Measurements from ENCODE around the gene ARID2. TPM values are rescaled to one million over a fixed set of nuclear protein-coding genes. Genes with fewer than 3 reads are reported as not detected.

ARID2 gene
- total RNA-seq, 1 donor from 2014 or later = 21.1 TPM

GRCh38 chr12:45697371-45697770 is 32.1 kb upstream of the ARID2 start:
- no peak for TF ChIP-seq CTCF (IDR thresholded peaks at IDR 0.05; ENCODE audit: insufficient read depth, low read length, poor library complexity, severe bottlenecking)
- no peak overlapping the region for H3K4me3 ChIP-seq (ENCODE audit: low read depth, low read length)
- no peaks in the 10 kb centered on the region for H3K27me3 ChIP-seq (ENCODE audit: control insufficient read depth, insufficient read depth, low read length)
- no peak for DNase-seq (ENCODE audit: low read depth)
- no peaks in the 10 kb centered on the region for H3K36me3 ChIP-seq (ENCODE audit: control insufficient read depth, insufficient read depth, low read length)

GRCh38 chr12:45701296-45701695 is 28.2 kb upstream of the ARID2 start:
- H3K4me3 ChIP-seq (ENCODE audit: low read depth, low read length) = no peak overlapping the region
- no peaks in the 10 kb centered on the region for H3K27me3 ChIP-seq (ENCODE audit: control insufficient read depth, insufficient read depth, low read length)
- no peak for TF ChIP-seq CTCF (IDR thresholded peaks at IDR 0.05; ENCODE audit: insufficient read depth, low read length, poor library complexity, severe bottlenecking)
- no peak for DNase-seq (ENCODE audit: low read depth)
- no peaks in the 10 kb centered on the region for H3K36me3 ChIP-seq (ENCODE audit: control insufficient read depth, insufficient read depth, low read length)

GRCh38 chr12:45703942-45704341 is 25.6 kb upstream of the ARID2 start:
- DNase-seq (ENCODE audit: low read depth) = peak; percentile 35
- Histone ChIP-seq H3K4me3 (ENCODE audit: low read depth, low read length) (no peak overlapping the region), H3K36me3 (ENCODE audit: control insufficient read depth, insufficient read depth, low read length) (no peaks in the 10 kb centered on the region), H3K27me3 (ENCODE audit: control insufficient read depth, insufficient read depth, low read length) (no peaks in the 10 kb centered on the region)
- no peak for TF ChIP-seq CTCF (IDR thresholded peaks at IDR 0.05; ENCODE audit: insufficient read depth, low read length, poor library complexity, severe bottlenecking)

DNA sequence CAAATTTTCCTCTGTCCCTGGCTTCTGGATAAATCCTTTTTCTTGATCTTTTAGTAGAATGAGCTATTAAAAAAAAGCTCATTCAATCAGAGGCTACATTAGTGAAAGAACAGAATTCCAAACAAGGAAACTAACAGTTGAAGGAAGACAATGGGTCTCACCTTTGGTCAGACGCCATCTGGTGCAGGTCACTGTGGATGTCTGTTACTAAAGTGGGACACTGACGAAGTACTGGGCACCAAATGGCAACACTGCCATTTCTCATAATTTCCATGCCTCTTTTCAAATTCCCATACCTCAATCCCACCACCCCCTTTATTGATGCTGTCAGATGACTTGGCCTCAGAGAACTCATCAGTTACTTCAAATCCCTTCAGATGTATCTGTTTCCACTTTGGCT is 24.5 kb upstream of the ARID2 start:
- Histone ChIP-seq H3K36me3 (ENCODE audit: control insufficient read depth, insufficient read depth, low read length) (no peaks in the 10 kb centered on the region), H3K4me3 (ENCODE audit: low read depth, low read length) (no peak overlapping the region), H3K27me3 (ENCODE audit: control insufficient read depth, insufficient read depth, low read length) (no peaks in the 10 kb centered on the region)
- no peak for DNase-seq (ENCODE audit: low read depth)
- no peak for TF ChIP-seq CTCF (IDR thresholded peaks at IDR 0.05; ENCODE audit: insufficient read depth, low read length, poor library complexity, severe bottlenecking)

GRCh38 chr12:45705404-45705803 is 24.1 kb upstream of the ARID2 start:
- no peak for TF ChIP-seq CTCF (IDR thresholded peaks at IDR 0.05; ENCODE audit: insufficient read depth, low read length, poor library complexity, severe bottlenecking)
- DNase-seq (ENCODE audit: low read depth) = no peak
- H3K27me3 ChIP-seq (ENCODE audit: control insufficient read depth, insufficient read depth, low read length) = no peaks in the 10 kb centered on the region
- no peak overlapping the region for H3K4me3 ChIP-seq (ENCODE audit: low read depth, low read length)
- no peaks in the 10 kb centered on the region for H3K36me3 ChIP-seq (ENCODE audit: control insufficient read depth, insufficient read depth, low read length)

GRCh38 chr12:45707241-45707857 is 22.2 kb upstream of the ARID2 start:
- Histone ChIP-seq H3K4me3 (ENCODE audit: low read depth, low read length) (no peak overlapping the region), H3K36me3 (ENCODE audit: control insufficient read depth, insufficient read depth, low read length) (no peaks in the 10 kb centered on the region), H3K27me3 (ENCODE audit: control insufficient read depth, insufficient read depth, low read length) (no peaks in the 10 kb centered on the region)
- no peak for DNase-seq (ENCODE audit: low read depth)
- no peak for TF ChIP-seq CTCF (IDR thresholded peaks at IDR 0.05; ENCODE audit: insufficient read depth, low read length, poor library complexity, severe bottlenecking)

Data from kidney epithelial cell (primary cell).